Measurements from ENCODE around the gene CELSR2. TPM values are rescaled to one million over a fixed set of nuclear protein-coding genes. Genes with fewer than 3 reads are reported as not detected.

Gene CELSR2, protein sequence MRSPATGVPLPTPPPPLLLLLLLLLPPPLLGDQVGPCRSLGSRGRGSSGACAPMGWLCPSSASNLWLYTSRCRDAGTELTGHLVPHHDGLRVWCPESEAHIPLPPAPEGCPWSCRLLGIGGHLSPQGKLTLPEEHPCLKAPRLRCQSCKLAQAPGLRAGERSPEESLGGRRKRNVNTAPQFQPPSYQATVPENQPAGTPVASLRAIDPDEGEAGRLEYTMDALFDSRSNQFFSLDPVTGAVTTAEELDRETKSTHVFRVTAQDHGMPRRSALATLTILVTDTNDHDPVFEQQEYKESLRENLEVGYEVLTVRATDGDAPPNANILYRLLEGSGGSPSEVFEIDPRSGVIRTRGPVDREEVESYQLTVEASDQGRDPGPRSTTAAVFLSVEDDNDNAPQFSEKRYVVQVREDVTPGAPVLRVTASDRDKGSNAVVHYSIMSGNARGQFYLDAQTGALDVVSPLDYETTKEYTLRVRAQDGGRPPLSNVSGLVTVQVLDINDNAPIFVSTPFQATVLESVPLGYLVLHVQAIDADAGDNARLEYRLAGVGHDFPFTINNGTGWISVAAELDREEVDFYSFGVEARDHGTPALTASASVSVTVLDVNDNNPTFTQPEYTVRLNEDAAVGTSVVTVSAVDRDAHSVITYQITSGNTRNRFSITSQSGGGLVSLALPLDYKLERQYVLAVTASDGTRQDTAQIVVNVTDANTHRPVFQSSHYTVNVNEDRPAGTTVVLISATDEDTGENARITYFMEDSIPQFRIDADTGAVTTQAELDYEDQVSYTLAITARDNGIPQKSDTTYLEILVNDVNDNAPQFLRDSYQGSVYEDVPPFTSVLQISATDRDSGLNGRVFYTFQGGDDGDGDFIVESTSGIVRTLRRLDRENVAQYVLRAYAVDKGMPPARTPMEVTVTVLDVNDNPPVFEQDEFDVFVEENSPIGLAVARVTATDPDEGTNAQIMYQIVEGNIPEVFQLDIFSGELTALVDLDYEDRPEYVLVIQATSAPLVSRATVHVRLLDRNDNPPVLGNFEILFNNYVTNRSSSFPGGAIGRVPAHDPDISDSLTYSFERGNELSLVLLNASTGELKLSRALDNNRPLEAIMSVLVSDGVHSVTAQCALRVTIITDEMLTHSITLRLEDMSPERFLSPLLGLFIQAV (N-terminal part only)
- total RNA-seq = 1 to 10 TPM; 1.3 to 3.3 (median 3.0) TPM
- long read RNA-seq, partial matches to known transcripts = 2 of 2 reads
- long read RNA-seq, other reads (novel, unspliced or antisense) = 0 of 2 reads

DNA sequence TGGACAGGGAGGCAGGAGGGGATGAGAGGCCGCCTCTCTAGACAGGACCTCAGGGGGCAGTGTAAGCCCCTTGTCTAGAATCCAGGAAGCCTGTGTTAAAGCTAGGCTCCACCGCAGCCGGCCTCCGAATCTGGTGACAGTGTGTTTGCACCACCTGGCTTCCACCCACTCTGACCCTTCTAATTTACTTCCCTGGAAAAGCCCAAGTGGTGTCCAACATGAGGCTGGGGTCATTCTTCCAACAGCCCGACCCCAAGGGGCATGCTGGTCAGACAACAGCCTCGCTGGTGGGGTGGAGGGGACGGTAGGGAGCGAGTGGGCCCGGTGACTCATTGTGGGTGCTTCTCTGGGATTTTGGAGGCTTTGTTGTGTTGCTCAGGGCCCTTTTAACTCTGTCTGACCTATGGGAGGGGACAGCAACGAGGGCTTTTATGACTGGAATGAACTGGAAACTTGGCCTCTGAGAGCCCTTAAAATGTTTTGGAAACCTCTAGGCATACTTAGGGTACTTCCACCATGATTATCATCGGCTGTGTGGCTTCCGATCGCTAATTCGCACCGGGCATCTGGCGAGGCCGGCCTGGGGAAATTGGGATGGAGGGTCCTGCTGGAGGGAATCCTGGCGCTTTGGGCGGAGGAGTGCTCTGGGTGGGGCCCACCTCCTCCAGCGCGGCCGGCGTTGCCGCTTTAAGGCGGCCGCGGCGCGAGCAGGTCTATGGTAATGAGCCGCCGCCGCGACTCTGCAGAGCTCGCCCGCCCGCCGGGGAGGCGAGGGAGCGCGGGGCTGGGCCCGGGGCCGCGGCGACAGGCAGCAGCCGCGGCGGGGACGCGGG, at the start of gene CELSR2:
Gene CELSR2, plus strand, starts transcription at position 743 of the 833 bp plus-strand sequence. CDS start 541 bp downstream, outside the sequence.
- Histone ChIP-seq H3K36me3 (no peaks in the 10 kb centered on the region), H3K27ac (no peak within 1 kb of the TSS), H3K4me1 (peaks cover 0 to 5% (median 0%) of the 10 kb centered on the region in 4 donors), H3K4me3 (peak within 1 kb of the TSS; percentile 44 to 68 (median 48)), H3K27me3 (no peaks in the 10 kb centered on the region), H3K9me3 (no peaks in the 10 kb centered on the region)
- 0% methylated on average over 3 of the region's 49 CpGs for WGBS (ENCODE audit: insufficient coverage, low coverage, low lambda C conversion rate, missing lambda C conversion rate)
- DNase-seq (peak; percentile 42 to 69 (median 66)), ATAC-seq (peak; percentile 77 to 93 (median 86))
- no peak for TF ChIP-seq POLR2A (IDR thresholded peaks at IDR 0.05)
- TF ChIP-seq, protein P1, sequence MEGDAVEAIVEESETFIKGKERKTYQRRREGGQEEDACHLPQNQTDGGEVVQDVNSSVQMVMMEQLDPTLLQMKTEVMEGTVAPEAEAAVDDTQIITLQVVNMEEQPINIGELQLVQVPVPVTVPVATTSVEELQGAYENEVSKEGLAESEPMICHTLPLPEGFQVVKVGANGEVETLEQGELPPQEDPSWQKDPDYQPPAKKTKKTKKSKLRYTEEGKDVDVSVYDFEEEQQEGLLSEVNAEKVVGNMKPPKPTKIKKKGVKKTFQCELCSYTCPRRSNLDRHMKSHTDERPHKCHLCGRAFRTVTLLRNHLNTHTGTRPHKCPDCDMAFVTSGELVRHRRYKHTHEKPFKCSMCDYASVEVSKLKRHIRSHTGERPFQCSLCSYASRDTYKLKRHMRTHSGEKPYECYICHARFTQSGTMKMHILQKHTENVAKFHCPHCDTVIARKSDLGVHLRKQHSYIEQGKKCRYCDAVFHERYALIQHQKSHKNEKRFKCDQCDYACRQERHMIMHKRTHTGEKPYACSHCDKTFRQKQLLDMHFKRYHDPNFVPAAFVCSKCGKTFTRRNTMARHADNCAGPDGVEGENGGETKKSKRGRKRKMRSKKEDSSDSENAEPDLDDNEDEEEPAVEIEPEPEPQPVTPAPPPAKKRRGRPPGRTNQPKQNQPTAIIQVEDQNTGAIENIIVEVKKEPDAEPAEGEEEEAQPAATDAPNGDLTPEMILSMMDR (IDR thresholded peaks at IDR 0.05) = no peak
- intact Hi-C loops (cut with DNase I) = no loop called here

DNA sequence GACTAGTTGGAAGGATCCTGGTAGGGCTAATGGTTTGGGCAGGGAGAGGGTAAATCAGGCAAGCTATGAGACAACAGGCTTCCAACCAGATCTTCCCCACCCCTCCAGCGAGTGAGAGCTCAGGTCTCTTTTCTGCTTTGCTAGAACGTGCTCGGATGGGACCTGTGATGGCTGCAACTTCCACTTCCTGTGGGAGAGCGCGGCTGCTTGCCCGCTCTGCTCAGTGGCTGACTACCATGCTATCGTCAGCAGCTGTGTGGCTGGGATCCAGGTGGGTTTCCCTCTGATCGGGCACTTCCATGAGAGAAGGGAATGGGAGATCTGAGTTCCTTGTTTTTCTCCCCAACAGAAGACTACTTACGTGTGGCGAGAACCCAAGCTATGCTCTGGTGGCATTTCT, 49.6 kb upstream of the CELSR2 start:
- Histone ChIP-seq H3K27me3 (no peaks in the 10 kb centered on the region), H3K27ac (no peak overlapping the region), H3K4me3 (no peak overlapping the region), H3K36me3 (no peaks in the 10 kb centered on the region), H3K4me1 (no peaks in the 10 kb centered on the region), H3K9me3 (no peaks in the 10 kb centered on the region)
- TF ChIP-seq, protein P1 (IDR thresholded peaks at IDR 0.05) = no peak
- no peak for TF ChIP-seq POLR2A (IDR thresholded peaks at IDR 0.05)
- intact Hi-C loops (cut with DNase I) = no loop called here
- ATAC-seq (no peak), DNase-seq (peak in 1 of 3 donors; percentile 45)
- 52% methylated on average over 5 of the region's 10 CpGs for WGBS (ENCODE audit: insufficient coverage, low coverage, low lambda C conversion rate, missing lambda C conversion rate)

DNA sequence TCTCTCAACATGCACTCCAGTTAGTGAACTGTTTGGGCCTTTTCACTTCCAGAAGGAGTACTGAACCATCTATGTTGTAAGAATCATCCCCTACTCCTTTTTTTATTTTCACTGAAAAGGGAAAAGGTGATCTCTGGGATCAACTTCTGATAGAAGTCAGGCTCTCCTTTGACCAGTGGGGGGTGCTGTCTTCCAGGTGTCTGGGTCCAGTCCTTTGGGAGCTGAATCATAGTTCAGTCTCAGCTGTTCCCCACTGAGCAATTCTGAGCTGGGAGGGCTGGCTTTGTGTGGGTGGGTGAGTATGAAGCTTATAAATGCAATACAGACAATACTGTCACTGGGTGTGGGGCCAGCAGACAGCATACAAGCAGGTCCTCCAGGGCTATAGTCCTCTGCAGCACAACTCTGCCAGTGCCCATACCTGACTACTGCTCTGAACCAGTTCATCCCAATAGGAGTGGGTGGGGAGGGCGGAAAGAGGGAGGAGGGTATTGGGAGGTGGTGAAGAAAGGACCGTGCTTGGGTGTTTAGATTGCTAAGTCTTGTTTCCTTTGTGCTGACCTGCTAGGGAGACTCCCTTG, 48.1 kb upstream of the CELSR2 start:
- no peaks in the 10 kb centered on the region for H3K36me3 ChIP-seq
- H3K27me3 ChIP-seq = no peaks in the 10 kb centered on the region
- WGBS (ENCODE audit: insufficient coverage, low coverage, low lambda C conversion rate, missing lambda C conversion rate) = 52% methylated on average over 2 of the region's 2 CpGs
- no peak for TF ChIP-seq POLR2A (IDR thresholded peaks at IDR 0.05)
- TF ChIP-seq, protein P1 (IDR thresholded peaks at IDR 0.05) = peak; percentile 48 to 60 (median 53)
- H3K9me3 ChIP-seq = no peaks in the 10 kb centered on the region
- intact Hi-C loops (cut with DNase I) = no loop called here
- ATAC-seq (peak; percentile 50 to 85 (median 72)), DNase-seq (peak in 2 of 3 donors; percentile 45 to 51)
- no peaks in the 10 kb centered on the region for H3K4me1 ChIP-seq
- no peak overlapping the region for H3K4me3 ChIP-seq
- H3K27ac ChIP-seq = no peak overlapping the region

All from right lobe of liver (tissue), 6 donors.